K562 (cell line): ENCODE results near the gene PLCB4. TPM values are rescaled to one million over a fixed set of nuclear protein-coding genes. Genes with fewer than 3 reads are reported as not detected.

ENCODE experiments used
- ATAC-seq: fragments of 200-7000 bp; cut with Tn5 transposase; 3 replicates; pipeline ENCODE4 v1.9.1; 2020; ENCODE audit warnings: moderate library complexity
- BruUV-seq: library from RNA; stranded (reverse); fragments of 400-500 nt; replicated peaks from 2 replicates; lab custom pipeline; 2021; lab: Mats Ljungman, UMichigan
- CTCF ChIA-PET: fragments of 300-600 bp; formaldehyde crosslinking; extraction: SDS; loops from one replicate; lab custom pipeline; 2021; ENCODE audit warnings: low intra/inter-chr PET ratio; lab: Yijun Ruan, JAX
- POLR2A ChIA-PET: fragments of 300-600, 350-650 bp; sonication (Branson Sonifier 250); formaldehyde crosslinking; extraction: SDS; loops from one replicate; lab custom pipeline; 2021; ENCODE audit warnings: antibody characterized with exemption, inconsistent platforms; lab: Yijun Ruan, JAX
- DNase-seq, 4 experiments: peaks; one replicate each; pipeline versions ENCODE4 v3.0.0 to v3.0.0-alpha.2; 2011 to 2018; ENCODE audit warnings: low spot score in 3 of 4, mixed read lengths in 3 of 4; ENCODE audit errors: extremely low read depth in 1 of 4
- FAIRE-seq: peaks from 2 replicates; lab custom pipeline; 2011; peaks lifted over from hg19 to GRCh38; lab: Jason Lieb, UNC
- H2AFZ ChIP-seq: 2 replicates; pipeline ENCODE4 v1.6.0; 2011; ENCODE audit warnings: low read depth, low read length, control low read depth, inconsistent platforms
- H3K27ac ChIP-seq: fragments of 200-600 bp; 3 replicates; pipeline ENCODE4 v1.8.0; 2011; ENCODE audit warnings: low read depth, mild to moderate bottlenecking, control low read depth, inconsistent platforms, low read length, moderate library complexity, mixed read lengths; ENCODE audit errors: extremely low read depth
- H3K27me3 ChIP-seq, 2 experiments: fragments of 300-600 bp in 1 of 2; 2 replicates in 1 of 2; 3 replicates in 1 of 2; pipeline versions ENCODE4 v1.6.0 to v1.8.0; 2011; ENCODE audit warnings: inconsistent platforms in 2 of 2, low read length in 2 of 2, mild to moderate bottlenecking in 1 of 2, mixed read lengths in 1 of 2, moderate library complexity in 1 of 2; ENCODE audit not compliant: control insufficient read depth in 2 of 2, insufficient read depth in 2 of 2
- H3K36me3 ChIP-seq: fragments of 300-600 bp; 3 replicates; pipeline ENCODE4 v1.8.0; 2011; ENCODE audit warnings: mild to moderate bottlenecking, low read length, inconsistent platforms; ENCODE audit not compliant: control insufficient read depth, insufficient read depth
- H3K4me1 ChIP-seq, 2 experiments: fragments of 200-600 bp in 1 of 2; replicated peaks in 1 of 2; 2 replicates in 1 of 2; 3 replicates in 1 of 2; pipeline versions ENCODE4 v1.5.1 to v1.8.0; 2011; ENCODE audit warnings: inconsistent platforms in 2 of 2, low read length in 2 of 2, mild to moderate bottlenecking in 1 of 2, mixed read lengths in 1 of 2, moderate library complexity in 1 of 2; ENCODE audit not compliant: control insufficient read depth in 2 of 2, insufficient read depth in 2 of 2
- H3K4me2 ChIP-seq: 2 replicates; pipeline ENCODE4 v1.6.1; 2011; ENCODE audit warnings: low read length, control low read depth, inconsistent platforms, mixed read lengths; ENCODE audit not compliant: insufficient read depth
- H3K4me3 ChIP-seq: fragments of 200-600 bp; sonication (generic), shearing (Covaris generic); 2 replicates; pipeline ENCODE4 v1.5.1; 2016; ENCODE audit warnings: control low read depth, inconsistent platforms
- H3K79me2 ChIP-seq: fragments of 200-600 bp; 3 replicates; pipeline ENCODE4 v1.8.0; 2011; ENCODE audit warnings: low read length, inconsistent platforms; ENCODE audit not compliant: control insufficient read depth, insufficient read depth
- H3K9ac ChIP-seq, 2 experiments: 2 replicates each; pipeline versions ENCODE4 v1.6.0 to v1.6.1; 2011; ENCODE audit warnings: low read depth in 2 of 2, low read length in 2 of 2, control low read depth in 1 of 2, inconsistent platforms in 1 of 2, mild to moderate bottlenecking in 1 of 2, mixed read lengths in 1 of 2; ENCODE audit not compliant: insufficient read depth in 1 of 2
- H3K9me1 ChIP-seq: one replicate; pipeline ENCODE4 v1.6.0; 2011; ENCODE audit warnings: inconsistent platforms, mild to moderate bottlenecking, low read length, moderate library complexity; ENCODE audit not compliant: control insufficient read depth, insufficient read depth
- H3K9me3 ChIP-seq: replicated peaks from 2 replicates; pipeline ENCODE4 v1.5.1; 2011; ENCODE audit warnings: low read depth, low read length, inconsistent platforms; ENCODE audit not compliant: control insufficient read depth, insufficient read depth
- H4K20me1 ChIP-seq: replicated peaks from 2 replicates; pipeline ENCODE4 v1.6.1; 2011; ENCODE audit warnings: low read length, inconsistent platforms, mixed read lengths; ENCODE audit not compliant: control insufficient read depth, insufficient read depth
- MEIS2 ChIP-seq: fragments of 450-650 bp; IDR thresholded peaks from 2 replicates; pipeline ENCODE4 v1.6.1; 2014; ENCODE audit warnings: mild to moderate bottlenecking; ENCODE audit not compliant: partially characterized antibody
- WGBS: fragments of 100-300 bp; shearing (Covaris generic); methylation state at CpG from one replicate; pipeline ENCODE4 v1.1.6; 2016; ENCODE audit warnings: low coverage, mixed read lengths; ENCODE audit not compliant: insufficient coverage; ENCODE audit errors: missing lambda C conversion rate; 5-methylcytosine and 5-hydroxymethylcytosine counted together
- in situ Hi-C: fragments of 300-500 bp; cut with MboI; formaldehyde crosslinking; loops from 4 replicates; pipeline ENCODE4 v1.15.0; 2018; ENCODE audit warnings: inconsistent platforms, mixed read lengths
- intact Hi-C: fragments of 100-400 bp; cut with micrococcal nuclease; formaldehyde crosslinking; loops from 2 replicates; pipeline ENCODE4 v1.14.2; 2022
- polyA plus RNA-seq, 8 experiments: library from polyadenylated mRNA; depleted of rRNA in 4 of 8; stranded (reverse) in 5 of 8; unstranded in 3 of 8; fragments of >200 nt; fragmentation: Nextera tagmentation in 2 of 8; fragmentation: Illumina TruSeq in 1 of 8; extraction: Ambion mirVana in 2 of 8; extraction: Trizol in 1 of 8; gene quantifications; 2 replicates each; pipeline versions ENCODE4 v1.2.1 to v1.2.3, GENCODE V29; 2011 to 2014; ENCODE audit warnings: inconsistent platforms in 1 of 8, missing spikeins in 1 of 8
- total RNA-seq, 7 experiments: library from RNA; depleted of rRNA in 6 of 7; stranded (reverse); fragments of >200 nt in 6 of 7; fragmentation: Illumina TruSeq in 2 of 7; extraction: Trizol in 2 of 7; gene quantifications; 2 replicates each; pipeline versions ENCODE4 v1.2.1 to v1.2.3, GENCODE V29; 2011 to 2021; ENCODE audit warnings: low replicate concordance in 1 of 7
- TF ChIP-seq, protein P1 (sequence below): sonication (generic); formaldehyde crosslinking; IDR thresholded peaks from 2 replicates; pipeline ENCODE4 v1.5.0; 2020; ENCODE audit warnings: missing genetic modification reagents
- TF ChIP-seq, protein P2 (sequence below), 2 experiments: IDR thresholded peaks in 1 of 2; conservative IDR thresholded peaks in 1 of 2; 2 replicates each; pipeline ENCODE4 v1.6.1; 2016; ENCODE audit warnings: low read depth in 2 of 2, mild to moderate bottlenecking in 1 of 2, missing compliant biosample characterization in 1 of 2, missing genetic modification characterization in 1 of 2, moderate library complexity in 1 of 2

Gene PLCB4
- total and polyA plus RNA-seq, 9 of the 15 experiments (the other 6 are each of a cell fraction or from before 2014, with no cell fraction given), result 0.20 to 2.9 (median 0.52) TPM

DNA sequence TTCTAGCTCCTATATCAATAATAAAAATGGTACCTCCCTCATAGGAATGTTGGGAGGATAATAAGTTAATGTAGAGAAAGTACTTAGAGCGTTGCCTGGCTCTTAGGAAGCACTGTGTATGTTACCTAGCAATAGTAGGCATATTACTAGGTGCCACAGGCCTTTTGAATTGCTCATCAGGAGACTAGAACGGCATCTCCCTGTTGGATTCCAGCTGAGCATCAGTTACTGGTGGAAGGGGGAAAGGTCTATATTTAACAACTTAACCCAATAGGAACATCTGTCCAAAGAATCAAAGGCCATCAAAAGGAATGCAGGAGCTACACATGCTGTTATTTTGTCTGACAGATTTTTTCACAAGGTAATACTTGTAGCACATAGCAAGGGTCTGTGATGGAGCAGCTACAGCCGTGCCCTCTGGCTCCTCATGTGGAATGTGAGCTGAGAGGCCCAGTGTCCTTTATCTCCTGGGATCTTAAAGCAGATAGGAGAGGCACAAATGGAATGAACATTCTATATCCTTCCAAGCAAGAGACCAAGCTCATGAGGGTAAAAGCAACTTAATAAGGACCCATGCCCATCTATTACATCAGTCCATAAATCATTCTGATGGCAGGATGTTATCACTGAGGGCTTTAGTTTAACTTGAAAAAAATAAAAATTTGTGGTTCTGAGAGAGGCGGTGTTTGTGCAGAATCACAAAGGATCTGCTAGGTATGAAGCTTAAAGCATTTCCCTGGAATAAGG is 260.6 kb downstream of the PLCB4 start:
- H3K27ac ChIP-seq, result no peak overlapping the region
- no peak overlapping the region for H3K4me2 ChIP-seq
- in situ Hi-C loops (no loop called here), intact Hi-C loops (no loop called here)
- no peak for FAIRE-seq
- CTCF ChIA-PET, result no interaction called here
- POLR2A ChIA-PET, result no interaction called here
- ATAC-seq, result no peak
- no peak for DNase-seq
- H3K36me3 ChIP-seq, result no peaks in the 10 kb centered on the region
- H3K9ac ChIP-seq, result no peak overlapping the region
- no peak overlapping the region for H3K4me3 ChIP-seq
- no peaks in the 10 kb centered on the region for H3K79me2 ChIP-seq
- BruUV-seq, result no TSS peak
- H3K9me3 ChIP-seq, result no peaks in the 10 kb centered on the region
- TF ChIP-seq, protein P1, sequence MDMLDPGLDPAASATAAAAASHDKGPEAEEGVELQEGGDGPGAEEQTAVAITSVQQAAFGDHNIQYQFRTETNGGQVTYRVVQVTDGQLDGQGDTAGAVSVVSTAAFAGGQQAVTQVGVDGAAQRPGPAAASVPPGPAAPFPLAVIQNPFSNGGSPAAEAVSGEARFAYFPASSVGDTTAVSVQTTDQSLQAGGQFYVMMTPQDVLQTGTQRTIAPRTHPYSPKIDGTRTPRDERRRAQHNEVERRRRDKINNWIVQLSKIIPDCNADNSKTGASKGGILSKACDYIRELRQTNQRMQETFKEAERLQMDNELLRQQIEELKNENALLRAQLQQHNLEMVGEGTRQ, result no peak
- TF ChIP-seq, protein P2, sequence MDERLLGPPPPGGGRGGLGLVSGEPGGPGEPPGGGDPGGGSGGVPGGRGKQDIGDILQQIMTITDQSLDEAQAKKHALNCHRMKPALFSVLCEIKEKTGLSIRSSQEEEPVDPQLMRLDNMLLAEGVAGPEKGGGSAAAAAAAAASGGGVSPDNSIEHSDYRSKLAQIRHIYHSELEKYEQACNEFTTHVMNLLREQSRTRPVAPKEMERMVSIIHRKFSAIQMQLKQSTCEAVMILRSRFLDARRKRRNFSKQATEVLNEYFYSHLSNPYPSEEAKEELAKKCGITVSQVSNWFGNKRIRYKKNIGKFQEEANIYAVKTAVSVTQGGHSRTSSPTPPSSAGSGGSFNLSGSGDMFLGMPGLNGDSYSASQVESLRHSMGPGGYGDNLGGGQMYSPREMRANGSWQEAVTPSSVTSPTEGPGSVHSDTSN (CRISPR knock-in tag; IDR thresholded peaks at IDR 0.05; ENCODE audit: low read depth), result no peak
- TF ChIP-seq, protein P2 (tag; conservative IDR thresholded peaks at IDR 0.05; ENCODE audit: low read depth), result 0 out of 2 replicates have a peak, but pooled peaks have one; percentile 10
- peak; percentile 3 for TF ChIP-seq MEIS2
- no peaks in the 10 kb centered on the region for H3K4me1 ChIP-seq
- 6% methylated on average over 4 of the region's 4 CpGs for WGBS
- no peak overlapping the region for H2AFZ ChIP-seq
- H4K20me1 ChIP-seq, result no peaks in the 10 kb centered on the region
- no peaks in the 10 kb centered on the region for H3K27me3 ChIP-seq
- H3K9me1 ChIP-seq, result no peaks in the 10 kb centered on the region
